Measurements from ENCODE around the gene HIP1.

DNA sequence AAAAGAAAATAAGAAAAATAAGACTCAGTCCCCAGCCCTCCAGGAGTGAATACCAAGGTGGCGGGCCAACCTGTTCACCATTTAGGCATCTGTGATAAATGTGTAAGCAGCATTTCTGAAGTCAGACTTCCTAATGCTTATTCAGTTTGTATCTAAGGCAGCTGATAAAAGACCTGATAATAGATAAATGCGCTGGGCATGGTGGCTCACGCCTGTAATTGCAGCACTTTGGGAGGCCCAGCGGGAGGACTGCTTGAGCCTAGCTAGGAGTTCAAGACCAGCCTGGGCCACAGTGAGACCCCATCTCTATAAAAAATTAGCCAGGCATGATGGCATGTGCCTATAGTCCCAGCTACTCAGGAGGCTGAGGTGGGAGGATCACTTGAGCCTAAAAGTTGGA lies 143.0 kb downstream of the HIP1 start:
- no peak for TF ChIP-seq RAD21 (conservative IDR thresholded peaks at IDR 0.05 in 1 of 2, IDR thresholded peaks at IDR 0.05 in 1 of 2)
- TF ChIP-seq, protein P1, sequence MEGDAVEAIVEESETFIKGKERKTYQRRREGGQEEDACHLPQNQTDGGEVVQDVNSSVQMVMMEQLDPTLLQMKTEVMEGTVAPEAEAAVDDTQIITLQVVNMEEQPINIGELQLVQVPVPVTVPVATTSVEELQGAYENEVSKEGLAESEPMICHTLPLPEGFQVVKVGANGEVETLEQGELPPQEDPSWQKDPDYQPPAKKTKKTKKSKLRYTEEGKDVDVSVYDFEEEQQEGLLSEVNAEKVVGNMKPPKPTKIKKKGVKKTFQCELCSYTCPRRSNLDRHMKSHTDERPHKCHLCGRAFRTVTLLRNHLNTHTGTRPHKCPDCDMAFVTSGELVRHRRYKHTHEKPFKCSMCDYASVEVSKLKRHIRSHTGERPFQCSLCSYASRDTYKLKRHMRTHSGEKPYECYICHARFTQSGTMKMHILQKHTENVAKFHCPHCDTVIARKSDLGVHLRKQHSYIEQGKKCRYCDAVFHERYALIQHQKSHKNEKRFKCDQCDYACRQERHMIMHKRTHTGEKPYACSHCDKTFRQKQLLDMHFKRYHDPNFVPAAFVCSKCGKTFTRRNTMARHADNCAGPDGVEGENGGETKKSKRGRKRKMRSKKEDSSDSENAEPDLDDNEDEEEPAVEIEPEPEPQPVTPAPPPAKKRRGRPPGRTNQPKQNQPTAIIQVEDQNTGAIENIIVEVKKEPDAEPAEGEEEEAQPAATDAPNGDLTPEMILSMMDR (IDR thresholded peaks at IDR 0.05) = no peak
